Endothelial cell (in vitro differentiated cells): ENCODE measurements around the gene CLIC6. TPM values are rescaled to one million over a fixed set of nuclear protein-coding genes. Genes with fewer than 3 reads are reported as not detected.

Experiments
- DNase-seq: peaks from one replicate; pipeline ENCODE4 v3.0.0; 2021; ENCODE audit warnings: low spot score
- H3K27ac Mint-ChIP-seq: one replicate; pipeline ENCODE4 v1.8.0; 2021; ENCODE audit warnings: mixed read lengths, inconsistent platforms; ENCODE audit not compliant: unreplicated experiment
- H3K27me3 Mint-ChIP-seq: one replicate; pipeline ENCODE4 v1.8.0; 2021; ENCODE audit warnings: mild to moderate bottlenecking, moderate library complexity, mixed read lengths, inconsistent platforms; ENCODE audit not compliant: unreplicated experiment
- H3K36me3 Mint-ChIP-seq: one replicate; pipeline ENCODE4 v1.8.0; 2021; ENCODE audit warnings: mild to moderate bottlenecking, low read depth, mixed read lengths, inconsistent platforms; ENCODE audit not compliant: unreplicated experiment
- H3K4me1 Mint-ChIP-seq: one replicate; pipeline ENCODE4 v1.8.0; 2021; ENCODE audit warnings: mild to moderate bottlenecking, mixed read lengths, inconsistent platforms; ENCODE audit not compliant: unreplicated experiment
- H3K4me3 Mint-ChIP-seq: one replicate; pipeline ENCODE4 v1.8.0; 2021; ENCODE audit warnings: mild to moderate bottlenecking, mixed read lengths, inconsistent platforms; ENCODE audit not compliant: unreplicated experiment
- H3K9me3 Mint-ChIP-seq: one replicate; pipeline ENCODE4 v1.8.0; 2021; ENCODE audit warnings: mixed read lengths, inconsistent platforms; ENCODE audit not compliant: unreplicated experiment
- CTCF ChIP-seq: fragments of 200-600 bp; sonication (generic); IDR thresholded peaks from one replicate; pipeline ENCODE4 v1.5.0; 2021; ENCODE audit warnings: antibody characterized with exemption; ENCODE audit not compliant: unreplicated experiment
- total RNA-seq: library from RNA; stranded (reverse); fragmentation: NEBNext Ultra II Directional; extraction: Animal tissue kit (Norgen Biotek cat#: 25700); gene quantifications from one replicate; pipeline ENCODE4 v1.2.1, GENCODE V29; 2021; ENCODE audit not compliant: unreplicated experiment

Gene CLIC6
- total RNA-seq, 1 donor from 2014 or later = 5.4 TPM

- Mint-ChIP-seq H3K27ac (no peak overlapping the region), H3K9me3 (no peaks in the 10 kb centered on the region), H3K4me1 (no peaks in the 10 kb centered on the region), H3K36me3 (no peaks in the 10 kb centered on the region), H3K27me3 (no peaks in the 10 kb centered on the region), H3K4me3 (no peak overlapping the region)
- TF ChIP-seq CTCF = no peak
- no peak for DNase-seq
Observed at GRCh38 chr21:34650861-34651431, 17.8 kb upstream of the CLIC6 start.

DNA sequence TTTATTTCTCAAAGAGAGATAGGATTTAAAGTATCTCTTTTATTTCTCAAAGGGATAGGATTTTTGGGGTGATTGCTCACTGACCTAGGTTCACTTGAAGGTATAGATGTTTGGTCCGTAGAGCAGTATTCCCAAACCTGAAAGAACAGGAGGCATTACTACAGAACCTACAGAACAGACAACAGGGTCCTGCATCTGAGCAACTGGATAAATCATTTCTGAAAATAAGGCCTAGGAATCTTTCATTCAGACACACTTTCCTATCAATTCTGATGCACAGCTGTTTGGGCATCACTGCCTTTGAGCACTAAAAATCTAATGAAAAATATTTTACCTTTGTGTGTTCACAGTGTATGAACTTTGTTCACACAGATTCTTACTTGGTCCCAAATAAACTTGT is 17.2 kb upstream of the CLIC6 start:
- Mint-ChIP-seq H3K4me1 (no peaks in the 10 kb centered on the region), H3K9me3 (no peaks in the 10 kb centered on the region), H3K27ac (no peak overlapping the region), H3K4me3 (no peak overlapping the region), H3K27me3 (no peaks in the 10 kb centered on the region), H3K36me3 (no peaks in the 10 kb centered on the region)
- no peak for TF ChIP-seq CTCF
- no peak for DNase-seq

DNA sequence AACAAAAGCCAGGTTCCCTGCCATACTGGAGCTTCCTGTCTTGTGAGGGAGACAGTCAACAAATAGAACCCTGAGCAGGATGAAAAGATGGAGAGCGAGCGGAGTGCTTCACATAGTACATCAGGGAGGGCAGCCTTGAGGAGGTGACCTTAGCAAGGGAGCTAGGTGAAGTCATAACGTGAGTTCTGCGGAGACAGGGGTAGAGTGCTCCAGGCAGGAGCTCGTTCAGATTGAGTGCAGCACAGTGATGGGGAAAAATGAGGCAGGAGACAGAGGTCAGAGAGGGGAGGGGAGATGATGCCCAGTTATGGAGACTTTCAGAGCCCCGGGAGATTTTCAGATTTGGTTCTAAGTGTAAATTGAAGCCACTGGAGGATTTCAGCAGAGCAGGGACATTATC is 15.3 kb upstream of the CLIC6 start:
- TF ChIP-seq CTCF = no peak

GRCh38 chr21:34661848-34662247 is 6.9 kb upstream of the CLIC6 start:
- no peak for DNase-seq
- no peaks in the 10 kb centered on the region for H3K36me3 Mint-ChIP-seq
- TF ChIP-seq CTCF = no peak
- H3K9me3 Mint-ChIP-seq = no peaks in the 10 kb centered on the region
- no peaks in the 10 kb centered on the region for H3K4me1 Mint-ChIP-seq
- no peaks in the 10 kb centered on the region for H3K27me3 Mint-ChIP-seq
- H3K27ac Mint-ChIP-seq = no peak overlapping the region
- H3K4me3 Mint-ChIP-seq = no peak overlapping the region

More for the DNA sequence above, 15.3 kb upstream of the CLIC6 start:
- Mint-ChIP-seq H3K4me3 (no peak overlapping the region), H3K27ac (no peak overlapping the region), H3K9me3 (no peaks in the 10 kb centered on the region), H3K4me1 (no peaks in the 10 kb centered on the region), H3K27me3 (no peaks in the 10 kb centered on the region), H3K36me3 (no peaks in the 10 kb centered on the region)
- DNase-seq = no peak

GRCh38 chr21:34667761-34668160 is 1.0 kb upstream of the CLIC6 start:
- DNase-seq = no peak
- H3K4me1 Mint-ChIP-seq = peaks cover 16% of the 10 kb centered on the region
- H3K27me3 Mint-ChIP-seq = peaks cover 10% of the 10 kb centered on the region
- no peak for TF ChIP-seq CTCF
- H3K27ac Mint-ChIP-seq = no peak overlapping the region
- H3K9me3 Mint-ChIP-seq = no peaks in the 10 kb centered on the region
- H3K36me3 Mint-ChIP-seq = peaks cover 7% of the 10 kb centered on the region
- no peak overlapping the region for H3K4me3 Mint-ChIP-seq
